Peyer's patch (tissue), 4 donors: Measurements from ENCODE around the gene P2RX2. TPM values are rescaled to one million over a fixed set of nuclear protein-coding genes. Genes with fewer than 3 reads are reported as not detected.

Experiments used
- DNase-seq, 3 donors: peaks; one replicate each; pipeline ENCODE4 v3.0.0-alpha.2; 2017 to 2019
- H3K27ac ChIP-seq, 4 donors: fragments of 200-600 bp; sonication (generic); one replicate each; pipeline ENCODE4 v1.5.1; 2016 to 2019
- H3K27me3 ChIP-seq, 2 donors: fragments of 200-600 bp; sonication (generic); one replicate each; pipeline ENCODE4 v1.5.1; 2019
- H3K36me3 ChIP-seq, 3 donors: fragments of 200-600 bp; sonication (generic); one replicate each; pipeline ENCODE4 v1.5.1; 2016 to 2019
- H3K4me1 ChIP-seq, 4 donors: fragments of 200-600 bp; sonication (generic); one replicate each; pipeline ENCODE4 v1.5.1; 2016 to 2019
- H3K4me3 ChIP-seq, 4 donors: fragments of 200-600 bp; sonication (generic); 1 replicate in 3 of 4; 2 replicates in 1 of 4; pipeline ENCODE4 v1.5.1; 2016 to 2019; ENCODE audit warnings: mild to moderate bottlenecking in 1 of 4
- H3K9me3 ChIP-seq, 4 donors: fragments of 200-600 bp; sonication (generic); one replicate each; pipeline ENCODE4 v1.5.1; 2016 to 2019; ENCODE audit warnings: mild to moderate bottlenecking in 1 of 4
- CTCF ChIP-seq, 6 experiments: fragments of 450-650 bp in 4 of 6; fragments of 200-600 bp in 2 of 6; sonication (generic) in 1 of 6; IDR thresholded peaks; one replicate each; pipeline ENCODE4 v1.5.1; 2017 to 2019; ENCODE audit warnings: antibody characterized with exemption in 6 of 6, mild to moderate bottlenecking in 3 of 6, moderate library complexity in 1 of 6
- POLR2A ChIP-seq, 2 donors: fragments of 450-650 bp; IDR thresholded peaks; one replicate each; pipeline ENCODE4 v1.5.1; 2017; ENCODE audit warnings: antibody characterized with exemption in 2 of 2, mild to moderate bottlenecking in 2 of 2, moderate library complexity in 2 of 2
- total RNA-seq, 4 donors: library from RNA; depleted of rRNA; stranded (reverse); fragments of >200 nt; gene quantifications; one replicate each; pipeline ENCODE4 v1.1.0, GENCODE V29; 2016

P2RX2 gene
- total RNA-seq, 4 donors from 2014 or later = 3.8 to 4.7 (median 4.1) TPM; not detected in 1

GRCh38 chr12:132642846-132643835, 24.6 kb downstream of the P2RX2 start:
- DNase-seq = no peak
- no peaks in the 10 kb centered on the region for H3K4me1 ChIP-seq
- no peaks in the 10 kb centered on the region for H3K9me3 ChIP-seq
- no peaks in the 10 kb centered on the region for H3K27me3 ChIP-seq
- H3K36me3 ChIP-seq = peaks cover 0 to 60% (median 0%) of the 10 kb centered on the region in 3 donors
- TF ChIP-seq POLR2A (IDR thresholded peaks at IDR 0.05) = no peak
- H3K4me3 ChIP-seq = no peak overlapping the region
- no peak overlapping the region for H3K27ac ChIP-seq

GRCh38 chr12:132646850-132647249, 28.3 kb downstream of the P2RX2 start:
- no peaks in the 10 kb centered on the region for H3K4me1 ChIP-seq
- TF ChIP-seq POLR2A (IDR thresholded peaks at IDR 0.05) = no peak
- no peak for TF ChIP-seq CTCF (IDR thresholded peaks at IDR 0.05)
- DNase-seq = no peak
- H3K27me3 ChIP-seq = no peaks in the 10 kb centered on the region
- H3K4me3 ChIP-seq = no peak overlapping the region
- no peaks in the 10 kb centered on the region for H3K9me3 ChIP-seq
- H3K27ac ChIP-seq = no peak overlapping the region
- peaks cover 0 to 75% (median 0%) of the 10 kb centered on the region in 3 donors for H3K36me3 ChIP-seq

GRCh38 chr12:132647858-132648257, 29.3 kb downstream of the P2RX2 start:
- TF ChIP-seq POLR2A (IDR thresholded peaks at IDR 0.05) = no peak
- TF ChIP-seq CTCF (IDR thresholded peaks at IDR 0.05) = no peak
- H3K4me1 ChIP-seq = no peaks in the 10 kb centered on the region
- H3K27me3 ChIP-seq = no peaks in the 10 kb centered on the region
- H3K36me3 ChIP-seq = peaks cover 0 to 72% (median 0%) of the 10 kb centered on the region in 3 donors
- no peaks in the 10 kb centered on the region for H3K9me3 ChIP-seq
- no peak overlapping the region for H3K27ac ChIP-seq
- H3K4me3 ChIP-seq = no peak overlapping the region
- DNase-seq = no peak

- peaks cover 0 to 72% (median 0%) of the 10 kb centered on the region in 3 donors for H3K36me3 ChIP-seq
- no peaks in the 10 kb centered on the region for H3K4me1 ChIP-seq
- H3K9me3 ChIP-seq = no peaks in the 10 kb centered on the region
- no peaks in the 10 kb centered on the region for H3K27me3 ChIP-seq
- no peak for DNase-seq
- no peak overlapping the region for H3K4me3 ChIP-seq
- H3K27ac ChIP-seq = no peak overlapping the region
- TF ChIP-seq CTCF (IDR thresholded peaks at IDR 0.05) (no peak), POLR2A (IDR thresholded peaks at IDR 0.05) (no peak)
Observed at GRCh38 chr12:132648616-132649225, 30.1 kb downstream of the P2RX2 start.

DNA sequence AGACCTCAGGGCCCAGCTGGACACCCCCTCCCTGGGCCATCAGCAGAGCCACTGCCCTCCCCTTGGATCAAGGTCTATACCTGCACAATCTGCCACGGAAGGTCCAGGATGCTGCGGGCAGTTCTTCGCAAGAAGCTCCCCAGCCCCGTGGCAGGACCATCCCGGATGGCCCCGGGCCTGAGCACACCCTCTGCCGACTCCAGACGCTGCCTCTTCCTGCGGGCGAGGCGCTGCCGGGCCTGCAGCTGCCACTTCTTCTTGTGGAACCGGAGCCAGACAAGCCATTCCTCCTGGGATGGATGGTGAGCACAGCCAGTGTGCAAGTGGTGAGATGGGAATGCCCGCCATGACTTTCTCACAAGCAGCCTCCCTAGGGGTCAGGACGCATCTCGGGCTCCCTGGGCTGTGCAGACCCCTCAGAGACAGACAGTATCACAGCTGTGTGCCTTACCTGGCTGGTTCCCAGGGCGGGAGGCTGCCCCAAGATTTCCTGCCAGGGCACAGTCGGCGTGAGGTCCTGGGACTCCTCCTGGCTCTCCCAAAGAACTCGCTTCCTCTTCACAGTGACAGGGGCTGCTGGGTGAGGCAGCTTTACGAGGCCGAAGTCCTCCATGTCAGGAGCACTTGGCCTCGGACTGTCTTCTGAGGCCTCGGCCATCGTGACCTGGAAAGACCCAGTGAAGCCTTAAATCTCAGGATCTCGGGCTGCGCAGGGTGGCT, 30.8 kb downstream of the P2RX2 start:
- Histone ChIP-seq H3K4me3 (no peak overlapping the region), H3K27me3 (no peaks in the 10 kb centered on the region), H3K4me1 (no peaks in the 10 kb centered on the region), H3K27ac (no peak overlapping the region), H3K36me3 (peaks cover 0 to 74% (median 0%) of the 10 kb centered on the region in 3 donors), H3K9me3 (no peaks in the 10 kb centered on the region)
- TF ChIP-seq POLR2A (IDR thresholded peaks at IDR 0.05) = no peak
- no peak for TF ChIP-seq CTCF (IDR thresholded peaks at IDR 0.05)
- DNase-seq = no peak
